K562 (cell line): Measurements from ENCODE around the gene TUT1. TPM values are rescaled to one million over a fixed set of nuclear protein-coding genes. Genes with fewer than 3 reads are reported as not detected.

Source experiments
- BCOR ChIP-seq: fragments of 450-650 bp; IDR thresholded peaks from 2 replicates; pipeline ENCODE4 v1.6.1; 2016
- CCAR2 ChIP-seq: fragments of 200-400 bp; formaldehyde crosslinking; IDR thresholded peaks from 2 replicates; pipeline ENCODE4 v1.6.1; 2017; ENCODE audit warnings: mild to moderate bottlenecking, low read depth, low read length
- MGA ChIP-seq: fragments of 450-650 bp; IDR thresholded peaks from 2 replicates; pipeline ENCODE4 v1.6.1; 2016; ENCODE audit warnings: mild to moderate bottlenecking, moderate library complexity
- NCOA1 ChIP-seq: fragments of 450-650 bp; IDR thresholded peaks from 2 replicates; pipeline ENCODE4 v1.6.1; 2016; ENCODE audit warnings: low read depth
- NR2C1 ChIP-seq, 2 experiments: fragments of 450-650 bp; IDR thresholded peaks; 2 replicates each; pipeline ENCODE4 v1.6.1; 2017; ENCODE audit warnings: mild to moderate bottlenecking in 2 of 2, antibody characterized with exemption in 1 of 2, inconsistent platforms in 1 of 2, missing compliant biosample characterization in 1 of 2, missing genetic modification characterization in 1 of 2
- RERE ChIP-seq: sonication (generic); formaldehyde crosslinking; IDR thresholded peaks from 2 replicates; pipeline ENCODE4 v1.8.0; 2023; ENCODE audit warnings: missing genetic modification reagents, mild to moderate bottlenecking, borderline replicate concordance
- ZNF695 ChIP-seq: fragments of 450-650 bp; formaldehyde crosslinking; IDR thresholded peaks from 2 replicates; pipeline ENCODE4 v1.4.0; 2020; ENCODE audit warnings: mild to moderate bottlenecking, moderate library complexity
- polyA plus RNA-seq, 8 experiments: library from polyadenylated mRNA; depleted of rRNA in 4 of 8; stranded (reverse) in 5 of 8; unstranded in 3 of 8; fragments of >200 nt; fragmentation: Nextera tagmentation in 2 of 8; fragmentation: Illumina TruSeq in 1 of 8; extraction: Ambion mirVana in 2 of 8; extraction: Trizol in 1 of 8; gene quantifications; 2 replicates each; pipeline versions ENCODE4 v1.2.1 to v1.2.3, GENCODE V29; 2011 to 2014; ENCODE audit warnings: inconsistent platforms in 1 of 8, missing spikeins in 1 of 8
- total RNA-seq, 7 experiments: library from RNA; depleted of rRNA in 6 of 7; stranded (reverse); fragments of >200 nt in 6 of 7; fragmentation: Illumina TruSeq in 2 of 7; extraction: Trizol in 2 of 7; gene quantifications; 2 replicates each; pipeline versions ENCODE4 v1.2.1 to v1.2.3, GENCODE V29; 2011 to 2021; ENCODE audit warnings: low replicate concordance in 1 of 7

TUT1 gene
- total and polyA plus RNA-seq, 9 of the 15 experiments (the other 6 are each of a cell fraction or from before 2014, with no cell fraction given) = 0.66 to 44.3 (median 15.7) TPM

- TF ChIP-seq MGA (no peak), CCAR2 (no peak), BCOR (no peak), NCOA1 (no peak), ZNF695 (no peak), RERE (CRISPR knock-in tag) (no peak), NR2C1 (IDR thresholded peaks at IDR 0.05) (peak; percentile 43; the same call in 1 of the 2 replicates), NR2C1 (tag; IDR thresholded peaks at IDR 0.05) (no peak)
Measured at GRCh38 chr11:62574363-62575071, 16.8 kb downstream of the TUT1 start (continued).
